ENCODE results near the gene ENOX1. TPM values are rescaled to one million over a fixed set of nuclear protein-coding genes. Genes with fewer than 3 reads are reported as not detected.

Gene ENOX1
- total RNA-seq, 6 experiments from 2014 or later, result 0.50 to 3.2 (median 0.64) TPM

DNA sequence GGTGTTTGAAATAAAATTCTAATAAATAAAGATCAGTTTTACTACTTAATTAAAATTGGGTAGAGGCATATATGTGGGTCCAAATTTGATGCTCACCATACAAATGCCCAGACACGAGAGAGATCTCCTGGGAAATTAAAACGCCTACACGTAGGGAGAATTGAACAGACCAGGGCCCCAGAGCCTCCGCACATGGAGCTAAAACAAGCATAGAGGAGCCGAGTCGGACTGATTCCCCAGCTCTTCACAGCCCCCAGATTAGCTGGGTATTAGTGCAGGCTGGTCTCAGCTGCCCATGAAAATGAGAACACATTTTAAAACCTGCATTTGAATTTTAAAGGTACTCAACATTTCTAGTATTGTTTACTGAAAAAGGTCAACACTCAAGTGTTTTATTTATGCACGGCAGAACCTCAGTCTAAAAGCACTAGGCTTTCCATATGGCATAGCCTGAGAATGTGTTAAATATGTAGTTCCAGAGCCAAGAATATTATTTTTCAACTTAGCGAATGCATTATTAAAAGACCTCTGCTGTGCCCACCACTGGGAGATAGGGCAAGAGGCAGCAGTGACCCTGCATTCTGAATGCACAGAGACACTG is 344.8 kb downstream of the ENOX1 start:
- H3K9me3 Mint-ChIP-seq, result no peaks in the 10 kb centered on the region
- H3K27me3 Mint-ChIP-seq (ENCODE audit: insufficient read depth), result peaks cover 7% of the 10 kb centered on the region
- DNase-seq, result no peak
- H3K27ac Mint-ChIP-seq, result no peak overlapping the region
- no peaks in the 10 kb centered on the region; the same call in 1 of the 2 replicates for H3K4me1 Mint-ChIP-seq (ENCODE audit: low read depth)
- no peak overlapping the region for H3K4me3 Mint-ChIP-seq
- no peaks in the 10 kb centered on the region for H3K36me3 Mint-ChIP-seq (ENCODE audit: low read depth)
- TF ChIP-seq, protein P1, sequence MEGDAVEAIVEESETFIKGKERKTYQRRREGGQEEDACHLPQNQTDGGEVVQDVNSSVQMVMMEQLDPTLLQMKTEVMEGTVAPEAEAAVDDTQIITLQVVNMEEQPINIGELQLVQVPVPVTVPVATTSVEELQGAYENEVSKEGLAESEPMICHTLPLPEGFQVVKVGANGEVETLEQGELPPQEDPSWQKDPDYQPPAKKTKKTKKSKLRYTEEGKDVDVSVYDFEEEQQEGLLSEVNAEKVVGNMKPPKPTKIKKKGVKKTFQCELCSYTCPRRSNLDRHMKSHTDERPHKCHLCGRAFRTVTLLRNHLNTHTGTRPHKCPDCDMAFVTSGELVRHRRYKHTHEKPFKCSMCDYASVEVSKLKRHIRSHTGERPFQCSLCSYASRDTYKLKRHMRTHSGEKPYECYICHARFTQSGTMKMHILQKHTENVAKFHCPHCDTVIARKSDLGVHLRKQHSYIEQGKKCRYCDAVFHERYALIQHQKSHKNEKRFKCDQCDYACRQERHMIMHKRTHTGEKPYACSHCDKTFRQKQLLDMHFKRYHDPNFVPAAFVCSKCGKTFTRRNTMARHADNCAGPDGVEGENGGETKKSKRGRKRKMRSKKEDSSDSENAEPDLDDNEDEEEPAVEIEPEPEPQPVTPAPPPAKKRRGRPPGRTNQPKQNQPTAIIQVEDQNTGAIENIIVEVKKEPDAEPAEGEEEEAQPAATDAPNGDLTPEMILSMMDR (IDR thresholded peaks at IDR 0.05), result no peak

DNA sequence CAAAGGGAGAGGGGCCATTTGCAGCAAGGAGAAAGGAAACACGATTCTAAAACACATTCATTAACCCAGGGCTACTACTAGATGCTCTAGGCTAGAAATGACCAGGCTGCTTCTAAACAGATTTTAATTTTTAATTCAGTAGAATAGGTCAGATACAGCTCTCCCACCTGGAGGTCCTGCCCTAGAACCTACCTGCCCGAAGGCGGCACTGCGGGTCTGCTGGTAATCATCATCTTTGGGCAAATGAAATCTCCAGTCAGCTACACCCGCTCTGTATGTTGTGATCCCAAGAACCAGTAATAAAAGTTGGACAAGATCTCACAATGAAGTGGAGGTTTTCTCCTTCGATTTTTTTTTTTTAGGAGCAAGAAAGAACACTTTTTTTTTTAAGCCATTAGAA is 345.3 kb downstream of the ENOX1 start:
- Mint-ChIP-seq H3K27ac (no peak overlapping the region), H3K36me3 (ENCODE audit: low read depth) (no peaks in the 10 kb centered on the region), H3K4me3 (no peak overlapping the region), H3K9me3 (no peaks in the 10 kb centered on the region), H3K4me1 (ENCODE audit: low read depth) (no peaks in the 10 kb centered on the region; the same call in 1 of the 2 replicates), H3K27me3 (ENCODE audit: insufficient read depth) (peaks cover 6% of the 10 kb centered on the region)
- no peak for DNase-seq
- TF ChIP-seq, protein P1 (IDR thresholded peaks at IDR 0.05), result no peak

DNA sequence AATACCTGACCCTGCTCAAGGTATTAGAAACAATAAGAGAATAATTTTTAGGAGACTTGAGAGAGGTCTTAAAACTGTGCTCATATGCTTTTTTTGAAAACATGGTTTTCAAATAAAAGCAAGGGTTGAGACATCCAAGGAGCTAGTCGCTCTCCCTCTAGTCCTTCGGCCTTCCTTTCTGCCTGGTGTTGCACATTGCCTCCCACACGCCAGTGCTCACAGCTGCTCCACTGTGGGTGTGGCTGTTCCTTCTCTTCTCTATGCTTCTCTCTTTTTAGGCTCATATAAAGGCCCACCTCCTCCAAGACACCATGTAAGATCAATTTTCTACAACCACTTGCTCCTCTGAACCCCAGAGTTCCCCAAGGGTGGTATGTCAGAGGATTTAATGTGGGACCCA is 352.6 kb downstream of the ENOX1 start:
- TF ChIP-seq, protein P1 (IDR thresholded peaks at IDR 0.05), result no peak
- no peaks in the 10 kb centered on the region for H3K36me3 Mint-ChIP-seq (ENCODE audit: low read depth)
- no peaks in the 10 kb centered on the region for H3K4me1 Mint-ChIP-seq (ENCODE audit: low read depth)
- no peak overlapping the region for H3K4me3 Mint-ChIP-seq
- H3K27me3 Mint-ChIP-seq (ENCODE audit: insufficient read depth), result no peaks in the 10 kb centered on the region; the same call in 1 of the 2 replicates
- H3K27ac Mint-ChIP-seq, result no peak overlapping the region
- no peaks in the 10 kb centered on the region for H3K9me3 Mint-ChIP-seq
- no peak for DNase-seq

DNA sequence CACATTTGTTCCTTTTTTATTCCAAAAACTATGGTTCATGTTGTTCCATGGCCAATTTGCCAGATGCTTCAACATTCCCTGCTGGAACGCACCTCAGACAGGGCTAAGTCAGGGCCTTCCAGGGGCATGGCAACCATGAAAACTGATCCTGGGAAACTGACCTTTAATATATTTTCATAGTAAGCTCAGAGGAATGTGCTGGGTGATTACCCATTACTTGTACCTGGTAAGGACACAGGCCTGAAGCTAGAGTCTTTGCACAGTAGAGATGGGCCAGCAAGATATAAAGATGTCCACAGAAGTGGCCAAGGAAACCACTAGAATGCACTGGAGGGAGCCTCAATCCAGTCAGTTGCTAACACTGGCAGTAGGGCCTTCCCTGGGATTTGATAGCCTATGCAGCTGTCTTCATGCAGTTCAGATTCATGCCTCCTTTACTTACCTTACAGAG is 353.1 kb downstream of the ENOX1 start:
- Mint-ChIP-seq H3K4me1 (ENCODE audit: low read depth) (no peaks in the 10 kb centered on the region), H3K27me3 (ENCODE audit: insufficient read depth) (no peaks in the 10 kb centered on the region; the same call in 1 of the 2 replicates), H3K36me3 (ENCODE audit: low read depth) (no peaks in the 10 kb centered on the region), H3K27ac (no peak overlapping the region), H3K4me3 (no peak overlapping the region), H3K9me3 (no peaks in the 10 kb centered on the region)
- peak; percentile 7 for DNase-seq
- TF ChIP-seq, protein P1 (IDR thresholded peaks at IDR 0.05), result no peak

DNA sequence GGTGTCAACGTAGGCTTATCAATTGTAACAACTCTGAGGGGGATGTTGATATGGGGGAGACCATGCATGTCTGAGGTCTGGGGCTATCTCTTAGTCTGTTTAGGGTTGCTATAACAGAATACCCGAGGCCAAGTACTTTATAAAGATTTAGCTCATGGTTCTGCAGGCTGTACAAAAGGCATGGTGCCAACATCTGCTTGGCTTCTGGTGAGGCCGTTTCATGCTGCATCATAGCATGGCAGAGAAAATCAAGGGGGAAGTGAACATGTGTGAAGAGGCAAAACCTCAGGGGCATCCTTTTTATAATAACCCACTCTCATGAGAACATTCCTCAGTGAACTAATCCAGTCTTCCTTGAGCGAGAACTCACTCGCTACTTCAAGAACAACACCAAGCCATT is 353.8 kb downstream of the ENOX1 start:
- TF ChIP-seq, protein P1 (IDR thresholded peaks at IDR 0.05), result no peak
- Mint-ChIP-seq H3K27me3 (ENCODE audit: insufficient read depth) (no peaks in the 10 kb centered on the region; the same call in 1 of the 2 replicates), H3K4me1 (ENCODE audit: low read depth) (no peaks in the 10 kb centered on the region)

More for the DNA sequence above, 353.8 kb downstream of the ENOX1 start:
- Mint-ChIP-seq H3K9me3 (no peaks in the 10 kb centered on the region), H3K4me3 (no peak overlapping the region), H3K36me3 (ENCODE audit: low read depth) (no peaks in the 10 kb centered on the region), H3K27ac (no peak overlapping the region)
- DNase-seq, result no peak
